Right lobe of liver (tissue), 4 donors: Measurements from ENCODE around the gene PSG3.
"Not testable (repeated sequence)": the region's sequence is repeated elsewhere in the genome, so short reads cannot be mapped to it uniquely, and the experiment has no call there.

ENCODE experiments used
- POLR2A ChIP-seq: fragments of 450-650 bp; IDR thresholded peaks from one replicate; pipeline ENCODE4 v1.6.1; 2017; ENCODE audit warnings: antibody characterized with exemption, mild to moderate bottlenecking
- TF ChIP-seq, protein P1 (sequence below), 4 donors: fragments of 200-600 bp in 3 of 4; fragments of 450-650 bp in 1 of 4; IDR thresholded peaks; one replicate each; pipeline versions ENCODE4 v1.5.1 to v1.8.0; 2016 to 2022; ENCODE audit warnings: antibody characterized with exemption in 4 of 4, mild to moderate bottlenecking in 2 of 4
- donor health status: DM: no; HTN: no; CAD: no.
- donor health status: DM: no; HTN: no; CAD: no.
- donor health status: DM: no; HTN: yes; CAD: no.

GRCh38 chr19:42712753-42713152, 27.5 kb downstream of the PSG3 start:
- TF ChIP-seq, protein P1, sequence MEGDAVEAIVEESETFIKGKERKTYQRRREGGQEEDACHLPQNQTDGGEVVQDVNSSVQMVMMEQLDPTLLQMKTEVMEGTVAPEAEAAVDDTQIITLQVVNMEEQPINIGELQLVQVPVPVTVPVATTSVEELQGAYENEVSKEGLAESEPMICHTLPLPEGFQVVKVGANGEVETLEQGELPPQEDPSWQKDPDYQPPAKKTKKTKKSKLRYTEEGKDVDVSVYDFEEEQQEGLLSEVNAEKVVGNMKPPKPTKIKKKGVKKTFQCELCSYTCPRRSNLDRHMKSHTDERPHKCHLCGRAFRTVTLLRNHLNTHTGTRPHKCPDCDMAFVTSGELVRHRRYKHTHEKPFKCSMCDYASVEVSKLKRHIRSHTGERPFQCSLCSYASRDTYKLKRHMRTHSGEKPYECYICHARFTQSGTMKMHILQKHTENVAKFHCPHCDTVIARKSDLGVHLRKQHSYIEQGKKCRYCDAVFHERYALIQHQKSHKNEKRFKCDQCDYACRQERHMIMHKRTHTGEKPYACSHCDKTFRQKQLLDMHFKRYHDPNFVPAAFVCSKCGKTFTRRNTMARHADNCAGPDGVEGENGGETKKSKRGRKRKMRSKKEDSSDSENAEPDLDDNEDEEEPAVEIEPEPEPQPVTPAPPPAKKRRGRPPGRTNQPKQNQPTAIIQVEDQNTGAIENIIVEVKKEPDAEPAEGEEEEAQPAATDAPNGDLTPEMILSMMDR (IDR thresholded peaks at IDR 0.05): not testable (repeated sequence)
- not testable (repeated sequence) for TF ChIP-seq POLR2A
